Panc1 (cell line): Measurements from ENCODE around the gene PLBD1.

Experiments used
- CTCF ChIP-seq: fragments of 450-650 bp; IDR thresholded peaks from 2 replicates; pipeline ENCODE4 v1.5.1; 2017; ENCODE audit warnings: mild to moderate bottlenecking
- POLR2AphosphoS5 ChIP-seq: IDR thresholded peaks from 2 replicates; pipeline ENCODE4 v1.6.1; 2012; ENCODE audit warnings: mild to moderate bottlenecking, low read depth, low read length, moderate library complexity
- REST ChIP-seq, 2 experiments: IDR thresholded peaks; 2 replicates each; pipeline ENCODE4 v1.6.1; 2011 to 2012; ENCODE audit warnings: low read depth in 2 of 2, control low read depth in 1 of 2, low read length in 1 of 2, mild to moderate bottlenecking in 1 of 2, moderate library complexity in 1 of 2; ENCODE audit not compliant: insufficient read depth in 1 of 2
- SIN3A ChIP-seq: IDR thresholded peaks from 2 replicates; pipeline ENCODE4 v1.6.1; 2012; ENCODE audit warnings: low read depth, mild to moderate bottlenecking, low read length, moderate library complexity, borderline replicate concordance; ENCODE audit not compliant: insufficient read depth
- TCF7L2 ChIP-seq: IDR thresholded peaks from 2 replicates; pipeline ENCODE4 v1.6.1; 2011; ENCODE audit warnings: mild to moderate bottlenecking, low read depth, low read length, inconsistent platforms

GRCh38 chr12:14591719-14592118 lies 24.0 kb upstream of the PLBD1 start:
- no peak for TF ChIP-seq CTCF
- TF ChIP-seq REST (IDR thresholded peaks at IDR 0.05; ENCODE audit: insufficient read depth in 1 of 2, low read depth in 2 of 2, low read length in 1 of 2), result no peak
- no peak for TF ChIP-seq SIN3A
- no peak for TF ChIP-seq TCF7L2
- no peak for TF ChIP-seq POLR2AphosphoS5
